ENCODE data around the gene SARS1.

Gene SARS1

DNA sequence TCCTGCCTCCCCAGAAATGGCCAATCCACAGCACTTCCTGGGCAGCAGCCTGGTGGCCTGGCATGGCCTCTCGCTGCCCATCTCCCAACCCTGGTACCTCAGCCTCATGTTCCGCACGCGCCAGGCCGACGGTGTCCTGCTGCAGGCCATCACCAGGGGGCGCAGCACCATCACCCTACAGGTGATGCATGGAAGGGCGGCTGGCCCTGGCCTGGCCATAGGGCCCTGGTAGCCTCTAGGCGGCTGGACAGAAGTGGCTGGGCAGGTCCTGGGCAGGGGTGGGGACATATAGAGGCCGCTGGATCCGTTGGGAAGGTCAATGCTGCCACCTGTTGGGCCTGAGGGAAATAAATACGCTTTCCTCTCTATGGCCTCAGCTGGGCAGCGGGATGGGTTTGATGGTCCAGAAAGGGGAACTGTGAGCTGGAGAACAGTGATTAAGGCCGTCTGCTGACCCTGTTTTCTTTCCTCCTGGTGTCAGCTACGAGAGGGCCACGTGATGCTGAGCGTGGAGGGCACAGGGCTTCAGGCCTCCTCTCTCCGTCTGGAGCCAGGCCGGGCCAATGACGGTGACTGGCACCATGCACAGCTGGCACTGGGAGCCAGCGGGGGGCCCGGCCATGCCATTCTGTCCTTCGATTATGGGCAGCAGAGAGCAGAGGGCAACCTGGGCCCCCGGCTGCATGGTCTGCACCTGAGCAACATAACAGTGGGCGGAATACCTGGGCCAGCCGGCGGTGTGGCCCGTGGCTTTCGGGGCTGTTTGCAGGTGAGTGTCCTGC lies 50.1 kb downstream of the SARS1 start:
- no peak for DNase-seq

DNA sequence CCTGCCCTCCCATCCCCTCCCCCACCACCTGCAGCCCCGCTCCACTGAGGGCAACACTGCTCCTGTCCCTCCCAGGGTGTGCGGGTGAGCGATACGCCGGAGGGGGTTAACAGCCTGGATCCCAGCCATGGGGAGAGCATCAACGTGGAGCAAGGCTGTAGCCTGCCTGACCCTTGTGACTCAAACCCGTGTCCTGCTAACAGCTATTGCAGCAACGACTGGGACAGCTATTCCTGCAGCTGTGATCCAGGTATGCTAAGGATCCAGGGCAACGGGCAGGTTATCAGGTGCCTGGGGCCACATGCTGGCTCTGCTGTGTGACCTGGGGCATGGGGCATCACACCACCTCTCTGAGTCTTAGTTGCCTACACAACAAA lies 50.6 kb downstream of the SARS1 start:
- no peak for DNase-seq

DNA sequence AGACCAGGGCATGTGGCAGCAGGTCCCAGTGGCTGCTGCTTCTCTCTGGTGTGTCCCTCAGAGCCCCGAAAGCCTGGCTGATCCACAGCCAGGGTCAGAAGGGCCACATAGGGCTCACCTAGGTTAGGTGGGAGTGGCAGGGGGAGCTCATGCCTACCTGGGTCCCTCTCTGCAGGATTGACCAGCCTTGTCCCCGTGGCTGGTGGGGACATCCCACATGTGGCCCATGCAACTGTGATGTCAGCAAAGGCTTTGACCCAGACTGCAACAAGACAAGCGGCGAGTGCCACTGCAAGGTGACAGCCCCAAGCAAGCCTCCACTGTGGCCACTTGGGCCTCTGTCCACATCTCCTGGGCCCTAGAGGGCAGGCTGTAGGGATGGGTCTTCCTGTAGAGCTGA lies 51.3 kb downstream of the SARS1 start:
- DNase-seq = no peak

DNA sequence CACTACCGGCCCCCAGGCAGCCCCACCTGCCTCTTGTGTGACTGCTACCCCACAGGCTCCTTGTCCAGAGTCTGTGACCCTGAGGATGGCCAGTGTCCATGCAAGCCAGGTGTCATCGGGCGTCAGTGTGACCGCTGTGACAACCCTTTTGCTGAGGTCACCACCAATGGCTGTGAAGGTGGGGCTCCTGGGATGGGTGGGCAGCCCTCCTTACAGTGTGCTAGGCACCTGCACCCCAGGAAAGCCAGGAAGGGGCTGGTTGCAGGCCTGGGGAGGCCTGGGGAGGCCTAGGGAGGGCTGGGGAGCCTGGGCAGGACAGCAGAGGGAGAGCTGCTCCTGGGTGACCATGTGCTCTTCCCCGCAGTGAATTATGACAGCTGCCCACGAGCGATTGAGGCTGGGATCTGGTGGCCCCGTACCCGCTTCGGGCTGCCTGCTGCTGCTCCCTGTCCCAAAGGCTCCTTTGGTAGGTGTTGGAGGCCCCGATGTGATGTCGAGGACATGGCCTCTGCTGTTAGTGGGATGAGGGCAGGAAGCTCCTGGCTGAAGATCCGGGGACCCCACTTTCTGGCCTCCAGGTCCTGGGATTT lies 52.1 kb downstream of the SARS1 start:
- no peak for DNase-seq

DNA sequence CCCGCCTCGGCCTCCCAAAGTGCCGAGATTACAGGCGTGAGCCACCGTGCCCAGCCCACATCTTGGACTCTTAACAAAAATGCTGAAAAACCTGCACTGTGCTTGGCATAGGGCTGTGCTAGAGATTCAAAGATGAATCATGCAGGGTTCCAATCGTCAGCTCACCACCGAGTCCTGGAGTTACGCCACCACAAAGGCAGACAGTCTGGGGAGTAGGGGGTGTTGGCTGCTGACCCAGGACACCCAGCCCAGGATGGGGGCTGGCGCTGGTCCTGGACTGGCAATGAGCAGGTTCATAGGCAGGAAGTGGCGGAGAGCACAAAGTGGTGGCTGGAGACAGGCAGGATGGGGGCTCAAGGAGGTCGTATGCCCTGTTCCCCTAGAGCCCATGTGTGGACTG lies 53.2 kb downstream of the SARS1 start:
- DNase-seq = no peak

DNA sequence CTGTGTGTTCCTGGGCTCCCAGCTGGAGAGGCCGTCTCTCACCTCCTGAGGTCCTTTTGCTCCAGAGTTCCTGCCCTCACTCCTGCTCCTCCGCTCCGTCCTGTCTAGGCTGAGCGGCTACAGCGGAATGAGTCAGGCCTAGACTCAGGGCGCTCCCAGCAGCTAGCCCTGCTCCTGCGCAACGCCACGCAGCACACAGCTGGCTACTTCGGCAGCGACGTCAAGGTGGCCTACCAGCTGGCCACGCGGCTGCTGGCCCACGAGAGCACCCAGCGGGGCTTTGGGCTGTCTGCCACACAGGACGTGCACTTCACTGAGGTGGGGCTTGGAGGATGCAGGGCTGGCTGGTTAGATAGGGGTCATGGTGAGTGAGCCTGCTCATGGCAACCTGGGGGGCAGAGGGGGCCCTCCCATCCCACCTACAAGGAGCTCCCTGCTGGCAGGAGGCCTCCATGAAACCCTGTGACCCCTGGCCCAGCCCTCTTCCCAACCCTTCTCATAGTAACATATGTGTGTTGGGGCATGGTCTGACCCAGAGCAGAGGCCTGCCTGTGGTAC lies 54.1 kb downstream of the SARS1 start:
- no peak for DNase-seq

DNA sequence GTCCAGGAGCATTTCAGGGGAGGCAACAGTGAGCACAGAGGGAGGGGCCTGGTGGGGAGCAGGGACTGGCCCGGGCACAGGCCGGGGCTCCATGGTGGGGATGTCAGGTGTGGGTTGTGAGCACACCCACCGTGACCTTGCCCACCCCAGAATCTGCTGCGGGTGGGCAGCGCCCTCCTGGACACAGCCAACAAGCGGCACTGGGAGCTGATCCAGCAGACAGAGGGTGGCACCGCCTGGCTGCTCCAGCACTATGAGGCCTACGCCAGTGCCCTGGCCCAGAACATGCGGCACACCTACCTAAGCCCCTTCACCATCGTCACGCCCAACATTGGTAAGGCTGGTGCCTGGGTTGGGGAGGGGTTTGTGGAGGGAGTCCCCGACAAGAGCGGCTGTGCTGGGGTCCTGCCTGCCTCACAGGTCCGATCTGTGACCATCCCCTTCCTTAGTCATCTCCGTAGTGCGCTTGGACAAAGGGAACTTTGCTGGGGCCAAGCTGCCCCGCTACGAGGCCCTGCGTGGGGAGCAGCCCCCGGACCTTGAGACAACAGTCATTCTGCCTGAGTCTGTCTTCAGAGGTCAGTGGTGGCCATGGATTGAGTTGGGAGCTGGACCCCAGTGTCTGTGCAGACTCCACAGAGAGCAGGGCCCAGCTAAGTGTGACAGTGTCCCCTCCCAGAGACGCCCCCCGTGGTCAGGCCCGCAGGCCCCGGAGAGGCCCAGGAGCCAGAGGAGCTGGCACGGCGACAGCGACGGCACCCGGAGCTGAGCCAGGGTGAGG lies 54.9 kb downstream of the SARS1 start:
- no peak for DNase-seq

DNA sequence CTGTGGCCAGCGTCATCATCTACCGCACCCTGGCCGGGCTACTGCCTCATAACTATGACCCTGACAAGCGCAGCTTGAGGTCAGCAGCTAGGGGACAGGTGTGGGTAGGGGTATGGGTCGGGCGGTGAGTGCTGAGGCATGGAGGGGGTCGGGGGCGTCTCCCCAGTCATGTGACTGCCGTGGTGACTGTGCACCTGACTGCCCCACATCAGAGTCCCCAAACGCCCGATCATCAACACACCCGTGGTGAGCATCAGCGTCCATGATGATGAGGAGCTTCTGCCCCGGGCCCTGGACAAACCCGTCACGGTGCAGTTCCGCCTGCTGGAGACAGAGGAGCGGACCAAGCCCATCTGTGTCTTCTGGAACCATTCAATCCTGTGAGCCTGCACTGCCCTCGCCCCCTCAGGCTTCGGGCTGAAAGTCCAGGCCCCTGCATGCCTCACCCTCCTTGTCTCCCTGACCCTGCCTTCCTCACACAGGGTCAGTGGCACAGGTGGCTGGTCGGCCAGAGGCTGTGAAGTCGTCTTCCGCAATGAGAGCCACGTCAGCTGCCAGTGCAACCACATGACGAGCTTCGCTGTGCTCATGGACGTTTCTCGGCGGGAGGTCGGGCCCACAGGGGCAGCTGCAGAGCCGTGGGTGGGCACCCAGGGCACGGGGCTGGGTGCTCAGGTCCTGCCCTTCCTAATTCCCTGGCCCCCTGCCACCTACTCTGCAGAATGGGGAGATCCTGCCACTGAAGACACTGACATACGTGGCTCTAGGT lies 55.7 kb downstream of the SARS1 start:
- DNase-seq = no peak

DNA sequence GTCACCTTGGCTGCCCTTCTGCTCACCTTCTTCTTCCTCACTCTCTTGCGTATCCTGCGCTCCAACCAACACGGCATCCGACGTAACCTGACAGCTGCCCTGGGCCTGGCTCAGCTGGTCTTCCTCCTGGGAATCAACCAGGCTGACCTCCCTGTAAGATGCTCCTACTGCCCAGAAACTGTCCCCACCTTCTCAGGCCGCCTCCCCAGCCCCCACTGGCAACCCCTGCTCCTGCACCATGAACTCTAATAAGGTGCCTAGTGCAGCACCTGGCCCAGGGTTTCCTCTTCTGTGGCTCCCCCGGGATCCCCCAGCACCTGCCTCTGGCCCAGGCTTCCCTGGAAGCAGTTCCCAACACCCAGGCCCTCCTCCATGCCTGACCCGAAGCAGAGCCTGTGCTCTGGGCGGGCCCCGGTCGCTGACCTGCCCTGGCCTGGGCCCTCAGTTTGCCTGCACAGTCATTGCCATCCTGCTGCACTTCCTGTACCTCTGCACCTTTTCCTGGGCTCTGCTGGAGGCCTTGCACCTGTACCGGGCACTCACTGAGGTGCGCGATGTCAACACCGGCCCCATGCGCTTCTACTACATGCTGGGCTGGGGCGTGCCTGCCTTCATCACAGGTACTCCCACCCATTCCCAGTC lies 56.4 kb downstream of the SARS1 start:
- DNase-seq = no peak

DNA sequence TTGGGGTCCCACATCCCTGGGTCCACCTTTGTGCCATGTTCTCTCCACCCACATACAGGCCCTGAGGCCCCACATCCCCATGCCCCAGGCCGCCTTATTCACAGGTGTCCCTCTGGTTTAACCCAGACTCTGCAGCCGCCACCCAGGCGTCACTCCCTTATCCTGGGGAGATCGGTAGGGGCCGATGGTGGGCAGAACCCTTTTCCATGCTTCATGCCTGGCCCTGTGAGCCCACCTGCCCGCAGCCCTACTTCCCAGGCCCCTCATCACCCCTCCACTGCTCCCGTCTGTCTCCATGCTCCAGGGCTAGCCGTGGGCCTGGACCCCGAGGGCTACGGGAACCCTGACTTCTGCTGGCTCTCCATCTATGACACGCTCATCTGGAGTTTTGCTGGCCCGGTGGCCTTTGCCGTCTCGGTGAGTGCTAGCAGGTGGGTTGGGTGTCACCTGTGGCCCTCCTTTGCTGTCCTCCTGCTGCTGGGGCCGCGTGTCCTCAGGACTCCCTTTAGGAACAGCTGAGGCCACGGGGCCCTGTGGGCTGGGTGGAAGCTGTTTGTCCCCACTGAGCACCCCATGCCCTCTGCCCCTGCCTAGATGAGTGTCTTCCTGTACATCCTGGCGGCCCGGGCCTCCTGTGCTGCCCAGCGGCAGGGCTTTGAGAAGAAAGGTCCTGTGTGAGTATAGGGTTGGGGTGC lies 57.1 kb downstream of the SARS1 start:
- no peak for DNase-seq

DNA sequence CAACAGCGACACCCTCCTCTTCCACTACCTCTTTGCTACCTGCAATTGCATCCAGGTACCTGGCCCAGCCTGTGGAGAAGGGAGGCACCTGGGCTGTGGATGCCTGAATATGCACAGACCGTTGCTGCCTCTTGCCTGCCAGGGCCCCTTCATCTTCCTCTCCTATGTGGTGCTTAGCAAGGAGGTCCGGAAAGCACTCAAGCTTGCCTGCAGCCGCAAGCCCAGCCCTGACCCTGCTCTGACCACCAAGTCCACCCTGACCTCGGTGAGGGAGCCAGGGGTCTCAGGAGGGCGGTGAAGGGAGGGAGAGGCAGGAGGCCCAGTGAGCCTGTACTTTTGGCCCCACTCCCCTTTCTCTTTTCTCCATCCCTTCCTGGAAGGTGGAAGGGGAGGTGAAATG lies 57.7 kb downstream of the SARS1 start:
- DNase-seq = no peak

DNA sequence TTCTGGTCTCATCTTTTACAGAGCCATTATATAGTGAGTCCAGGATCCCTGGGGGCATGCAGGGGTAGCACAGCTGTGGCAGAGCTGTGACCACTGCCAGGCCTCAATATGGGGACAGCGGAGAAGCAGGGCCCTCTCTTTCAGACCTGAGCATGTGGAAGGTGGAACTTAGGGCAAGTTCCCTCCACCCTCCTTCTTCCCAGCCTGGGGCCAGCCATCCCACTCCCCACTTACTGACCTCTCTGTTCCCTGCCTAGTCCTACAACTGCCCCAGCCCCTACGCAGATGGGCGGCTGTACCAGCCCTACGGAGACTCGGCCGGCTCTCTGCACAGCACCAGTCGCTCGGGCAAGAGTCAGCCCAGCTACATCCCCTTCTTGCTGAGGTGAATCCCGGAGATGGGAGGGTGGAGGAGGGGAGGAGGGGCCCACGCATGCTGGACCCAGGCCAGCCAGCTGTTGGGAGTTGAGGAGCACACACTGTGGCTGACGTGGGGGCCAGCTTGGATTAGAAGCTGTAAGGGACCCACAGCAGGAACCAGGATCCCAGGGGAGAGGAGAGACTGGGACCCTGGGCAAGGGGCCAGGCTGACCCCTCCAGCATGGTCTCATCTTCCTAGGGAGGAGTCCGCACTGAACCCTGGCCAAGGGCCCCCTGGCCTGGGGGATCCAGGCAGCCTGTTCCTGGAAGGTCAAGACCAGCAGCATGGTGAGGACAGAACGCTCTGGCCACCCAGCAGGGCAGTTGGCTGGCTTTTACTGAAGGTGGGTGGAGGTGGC lies 58.5 kb downstream of the SARS1 start:
- no peak for DNase-seq

DNA sequence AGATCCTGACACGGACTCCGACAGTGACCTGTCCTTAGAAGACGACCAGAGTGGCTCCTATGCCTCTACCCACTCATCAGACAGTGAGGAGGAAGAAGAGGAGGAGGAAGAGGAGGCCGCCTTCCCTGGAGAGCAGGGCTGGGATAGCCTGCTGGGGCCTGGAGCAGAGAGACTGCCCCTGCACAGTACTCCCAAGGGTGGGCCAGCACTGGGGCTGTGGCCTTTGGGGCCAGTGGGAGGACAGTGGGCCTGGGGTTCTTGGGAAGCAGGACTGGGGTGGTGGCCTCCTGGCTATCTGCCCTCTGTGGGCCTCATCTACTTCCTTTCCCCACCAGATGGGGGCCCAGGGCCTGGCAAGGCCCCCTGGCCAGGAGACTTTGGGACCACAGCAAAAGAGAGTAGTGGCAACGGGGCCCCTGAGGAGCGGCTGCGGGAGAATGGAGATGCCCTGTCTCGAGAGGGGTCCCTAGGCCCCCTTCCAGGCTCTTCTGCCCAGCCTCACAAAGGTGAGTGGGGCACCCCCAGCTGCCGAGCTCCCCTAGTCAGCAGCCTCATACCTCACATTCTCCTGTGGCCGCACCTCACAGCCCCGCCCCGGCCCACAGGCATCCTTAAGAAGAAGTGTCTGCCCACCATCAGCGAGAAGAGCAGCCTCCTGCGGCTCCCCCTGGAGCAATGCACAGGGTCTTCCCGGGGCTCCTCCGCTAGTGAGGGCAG lies 59.3 kb downstream of the SARS1 start:
- no peak for DNase-seq

DNA sequence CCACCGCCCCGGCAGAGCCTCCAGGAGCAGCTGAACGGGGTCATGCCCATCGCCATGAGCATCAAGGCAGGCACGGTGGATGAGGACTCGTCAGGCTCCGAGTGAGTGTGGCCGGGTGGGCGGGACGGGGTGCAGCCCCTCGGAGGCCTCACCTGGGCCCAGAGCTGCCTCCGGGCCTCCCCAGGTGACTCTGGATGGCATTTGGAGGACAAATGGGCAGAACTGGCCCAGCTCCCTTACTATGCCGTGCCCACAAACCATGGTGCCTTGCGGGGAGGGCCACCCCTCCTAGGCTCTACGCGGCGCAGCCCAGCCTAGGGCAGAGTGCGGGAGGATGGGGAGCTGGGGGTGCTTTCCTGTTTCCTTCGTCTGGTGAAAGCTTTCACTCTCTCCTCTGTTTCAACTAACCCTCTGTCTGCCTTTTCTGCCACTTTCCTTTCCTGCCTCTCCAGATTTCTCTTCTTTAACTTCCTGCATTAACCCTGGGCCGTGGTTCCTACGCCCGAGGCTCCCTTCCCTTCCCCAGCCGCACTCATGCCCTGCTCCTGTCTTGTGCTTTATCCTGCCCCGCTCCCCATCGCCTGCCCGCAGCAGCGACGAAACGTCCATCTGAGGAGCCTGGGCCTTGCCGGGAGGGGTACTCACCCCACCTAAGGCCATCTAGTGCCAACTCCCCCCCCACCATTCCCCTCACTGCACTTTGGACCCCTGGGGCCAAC lies 60.0 kb downstream of the SARS1 start:
- no peak for DNase-seq

DNA sequence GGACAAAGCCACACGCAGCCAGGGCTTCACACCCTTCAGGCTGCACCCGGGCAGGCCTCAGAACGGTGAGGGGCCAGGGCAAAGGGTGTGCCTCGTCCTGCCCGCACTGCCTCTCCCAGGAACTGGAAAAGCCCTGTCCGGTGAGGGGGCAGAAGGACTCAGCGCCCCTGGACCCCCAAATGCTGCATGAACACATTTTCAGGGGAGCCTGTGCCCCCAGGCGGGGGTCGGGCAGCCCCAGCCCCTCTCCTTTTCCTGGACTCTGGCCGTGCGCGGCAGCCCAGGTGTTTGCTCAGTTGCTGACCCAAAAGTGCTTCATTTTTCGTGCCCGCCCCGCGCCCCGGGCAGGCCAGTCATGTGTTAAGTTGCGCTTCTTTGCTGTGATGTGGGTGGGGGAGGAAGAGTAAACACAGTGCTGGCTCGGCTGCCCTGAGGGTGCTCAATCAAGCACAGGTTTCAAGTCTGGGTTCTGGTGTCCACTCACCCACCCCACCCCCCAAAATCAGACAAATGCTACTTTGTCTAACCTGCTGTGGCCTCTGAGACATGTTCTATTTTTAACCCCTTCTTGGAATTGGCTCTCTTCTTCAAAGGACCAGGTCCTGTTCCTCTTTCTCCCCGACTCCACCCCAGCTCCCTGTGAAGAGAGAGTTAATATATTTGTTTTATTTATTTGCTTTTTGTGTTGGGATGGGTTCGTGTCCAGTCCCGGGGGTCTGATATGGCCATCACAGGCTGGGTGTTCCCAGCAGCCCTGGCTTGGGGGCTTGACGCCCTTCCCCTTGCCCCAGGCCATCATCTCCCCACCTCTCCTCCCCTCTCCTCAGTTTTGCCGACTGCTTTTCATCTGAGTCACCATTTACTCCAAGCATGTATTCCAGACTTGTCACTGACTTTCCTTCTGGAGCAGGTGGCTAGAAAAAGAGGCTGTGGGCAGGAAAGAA lies 61.1 kb downstream of the SARS1 start:
- DNase-seq = no peak

DNA sequence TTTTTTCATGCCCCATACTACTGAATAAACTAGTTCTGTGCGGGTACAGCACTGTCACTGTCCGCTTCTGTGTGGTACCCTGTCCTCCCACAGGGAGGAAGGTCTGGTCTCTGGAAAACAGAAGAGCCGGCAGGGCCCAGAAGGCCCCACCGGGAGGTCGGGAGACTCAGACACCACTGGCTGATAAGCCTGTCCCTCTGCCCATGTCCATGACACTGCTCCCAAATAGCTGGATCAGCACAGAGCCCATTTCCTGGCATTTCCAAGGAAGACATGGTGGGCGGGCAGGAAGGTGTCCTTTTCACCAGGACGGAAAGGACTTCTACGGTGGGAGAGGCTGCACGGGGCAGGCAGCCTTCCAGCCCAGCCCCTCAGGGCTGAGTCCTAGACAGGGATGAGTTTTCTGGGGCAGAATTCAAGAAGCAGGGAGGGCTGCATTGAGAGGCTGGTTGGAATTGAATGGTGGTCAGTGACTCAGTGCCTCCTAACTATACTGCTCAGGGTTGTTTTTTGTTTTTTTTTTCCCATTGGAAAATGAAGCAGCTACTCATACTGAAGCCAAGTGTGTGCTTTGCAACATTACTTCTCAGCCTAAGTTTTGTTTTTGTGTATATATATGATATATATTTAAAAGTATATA lies 62.1 kb downstream of the SARS1 start:
- DNase-seq = no peak

DNA sequence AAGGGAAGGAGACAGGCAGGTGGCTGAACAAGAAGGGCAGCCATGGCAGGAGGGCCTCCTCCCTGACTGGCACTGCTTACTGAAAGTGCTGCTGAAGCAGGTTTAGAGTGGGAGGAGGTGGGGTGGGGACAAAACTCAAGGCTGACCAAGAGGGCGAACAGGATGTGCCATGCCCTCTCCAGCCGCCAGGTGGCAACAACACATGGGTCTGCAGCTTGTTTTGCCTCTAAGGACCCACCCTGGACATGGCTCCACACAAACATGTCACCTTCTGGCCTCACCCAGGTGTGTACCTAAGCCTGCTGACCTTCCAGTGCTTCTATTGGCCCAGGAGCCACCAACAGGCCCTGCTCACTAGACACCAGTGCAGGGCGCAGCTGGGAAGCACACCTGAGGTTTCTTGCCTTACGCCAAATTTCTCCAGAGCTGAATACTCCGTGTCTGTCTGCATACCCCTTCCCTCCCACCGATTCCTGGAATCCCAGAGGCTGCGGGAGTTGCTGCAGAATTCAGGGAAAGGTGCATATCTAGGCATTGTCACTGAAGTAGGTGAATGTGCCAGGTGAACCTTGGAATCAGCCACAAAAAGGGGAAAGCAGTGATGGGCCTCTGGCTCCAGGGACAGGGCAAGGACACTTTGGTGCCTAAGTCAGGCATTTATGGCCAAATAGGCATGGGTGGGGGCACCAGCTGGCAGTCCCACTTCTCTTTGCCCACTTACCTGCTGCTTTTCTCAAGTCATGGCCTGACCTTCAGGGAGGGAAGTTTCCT lies 63.9 kb downstream of the SARS1 start:
- no peak for DNase-seq
